ENCODE data around the gene MSRB3. TPM values are rescaled to one million over a fixed set of nuclear protein-coding genes. Genes with fewer than 3 reads are reported as not detected.

Gene MSRB3
- total and polyA plus RNA-seq, 7 donors: 6.2 to 232 (median 159) TPM

GRCh38 chr12:65411171-65411570 lies 132.7 kb downstream of the MSRB3 start:
- Histone ChIP-seq H3K4me3 (no peak overlapping the region), H3K36me3 (no peaks in the 10 kb centered on the region), H3K27me3 (no peaks in the 10 kb centered on the region), H3K9me3 (no peaks in the 10 kb centered on the region), H3K27ac (no peak overlapping the region), H3K4me1 (peaks cover 0 to 18% (median 10%) of the 10 kb centered on the region in 4 donors)
- intact Hi-C loops (cut with DNase I): no loop called here
- DNase-seq: no peak
- WGBS, 2 donors: 69 to 81% methylated on average over 3 of the region's 3 CpGs
- no peak for TF ChIP-seq POLR2AphosphoS5 (IDR thresholded peaks at IDR 0.05)
- TF ChIP-seq CTCF (IDR thresholded peaks at IDR 0.05): no peak
- TF ChIP-seq EP300 (IDR thresholded peaks at IDR 0.05): no peak
- no peak for TF ChIP-seq POLR2A (IDR thresholded peaks at IDR 0.05)

- TF ChIP-seq POLR2AphosphoS5 (IDR thresholded peaks at IDR 0.05) (no peak), POLR2A (IDR thresholded peaks at IDR 0.05) (no peak), CTCF (IDR thresholded peaks at IDR 0.05) (no peak), EP300 (IDR thresholded peaks at IDR 0.05) (no peak)
- intact Hi-C loops (cut with DNase I): no loop called here
- Histone ChIP-seq H3K36me3 (peaks cover 0 to 10% (median 0%) of the 10 kb centered on the region in 4 donors), H3K27ac (no peak overlapping the region), H3K4me1 (peaks cover 0 to 21% (median 9%) of the 10 kb centered on the region in 4 donors), H3K4me3 (no peak overlapping the region), H3K27me3 (no peaks in the 10 kb centered on the region), H3K9me3 (no peaks in the 10 kb centered on the region)
- no peak for DNase-seq
- WGBS, 2 donors: 93% methylated on average over 5 of the region's 5 CpGs
Observed at GRCh38 chr12:65414526-65414925, 136.0 kb downstream of the MSRB3 start.

- TF ChIP-seq CTCF (IDR thresholded peaks at IDR 0.05) (no peak), POLR2AphosphoS5 (IDR thresholded peaks at IDR 0.05) (no peak), EP300 (IDR thresholded peaks at IDR 0.05) (no peak), POLR2A (IDR thresholded peaks at IDR 0.05) (no peak)
- intact Hi-C loops (cut with DNase I): no loop called here
- Histone ChIP-seq H3K27me3 (no peaks in the 10 kb centered on the region), H3K9me3 (no peaks in the 10 kb centered on the region), H3K4me3 (no peak overlapping the region), H3K27ac (no peak overlapping the region), H3K36me3 (peaks cover 0 to 13% (median 0%) of the 10 kb centered on the region in 4 donors), H3K4me1 (peaks cover 0 to 8% (median 0%) of the 10 kb centered on the region in 4 donors)
- no peak for DNase-seq
Observed at GRCh38 chr12:65415826-65416225, 137.3 kb downstream of the MSRB3 start.

- H3K4me1 ChIP-seq: peaks cover 0 to 8% (median 0%) of the 10 kb centered on the region in 4 donors
- intact Hi-C loops (cut with DNase I): no loop called here
- no peak overlapping the region for H3K4me3 ChIP-seq
- WGBS, 2 donors: 84 to 91% methylated on average over 12 of the region's 12 CpGs
- H3K36me3 ChIP-seq: peaks cover 0 to 20% (median 8%) of the 10 kb centered on the region in 4 donors
- DNase-seq: no peak
- H3K27me3 ChIP-seq: no peaks in the 10 kb centered on the region
- TF ChIP-seq POLR2AphosphoS5 (IDR thresholded peaks at IDR 0.05) (no peak), CTCF (IDR thresholded peaks at IDR 0.05) (no peak), POLR2A (IDR thresholded peaks at IDR 0.05) (no peak), EP300 (IDR thresholded peaks at IDR 0.05) (no peak)
- H3K27ac ChIP-seq: no peak overlapping the region
- peaks cover 4 to 11% (median 9%) of the 10 kb centered on the region in 4 donors for H3K9me3 ChIP-seq
Observed at GRCh38 chr12:65419284-65420072, 141.0 kb downstream of the MSRB3 start.
